Activated CD4-positive, alpha-beta memory T cell treated with anti-CD3 and anti-CD28 coated beads for 36 hours (primary cell): ENCODE data around the gene FAM156B. TPM values are rescaled to one million over a fixed set of nuclear protein-coding genes. Genes with fewer than 3 reads are reported as not detected.
"Not testable (repeated sequence)": the region's sequence is repeated elsewhere in the genome, so short reads cannot be mapped to it uniquely, and the experiment has no call there.

Experiments
- CTCF ChIA-PET: fragments of 350-600 bp; sonication (Branson Sonifier 250); formaldehyde crosslinking; loops from one replicate; lab custom pipeline; 2021; ENCODE audit warnings: antibody characterized with exemption, inconsistent platforms; lab: Charles Lee
- POLR2A ChIA-PET: fragments of 350-600 bp; sonication (Branson Sonifier 250); formaldehyde crosslinking; loops from one replicate; lab custom pipeline; 2021; ENCODE audit warnings: antibody characterized with exemption; lab: Charles Lee
- DNase-seq: peaks from one replicate; pipeline ENCODE4 v3.0.0-alpha.2; 2020
- H3K27ac Mint-ChIP-seq: one replicate; pipeline ENCODE4 v1.8.0; 2021; ENCODE audit warnings: mixed read lengths
- H3K27me3 Mint-ChIP-seq: one replicate; pipeline ENCODE4 v1.8.0; 2021; ENCODE audit warnings: mixed read lengths
- H3K36me3 Mint-ChIP-seq: one replicate; pipeline ENCODE4 v1.8.0; 2021; ENCODE audit warnings: mixed read lengths
- H3K4me1 Mint-ChIP-seq: one replicate; pipeline ENCODE4 v1.8.0; 2021; ENCODE audit warnings: low read depth, mixed read lengths
- H3K4me3 Mint-ChIP-seq: one replicate; pipeline ENCODE4 v1.8.0; 2021; ENCODE audit warnings: mild to moderate bottlenecking, mixed read lengths
- H3K9me3 Mint-ChIP-seq: one replicate; pipeline ENCODE4 v1.8.0; 2021; ENCODE audit warnings: mixed read lengths
- intact Hi-C: fragments of 100-400 bp; cut with micrococcal nuclease; formaldehyde crosslinking; loops from one replicate; pipeline ENCODE4 v1.15.1; 2023
- total RNA-seq, 2 experiments: library from RNA; stranded (reverse); gene quantifications; one replicate each; pipeline ENCODE4 v1.2.3, GENCODE V29; 2021

Gene FAM156B
- total RNA-seq, 2 experiments from 2014 or later, result 13.0 to 14.2 TPM

GRCh38 chrX:52888090-52888489 lies 9.0 kb upstream of the FAM156B start:
- H3K27me3 Mint-ChIP-seq, intact Hi-C loops, CTCF ChIA-PET: not testable (repeated sequence)

GRCh38 chrX:52896438-52896837 lies 692 bp upstream of the FAM156B start:
- H3K4me1 Mint-ChIP-seq, POLR2A ChIA-PET, H3K27ac Mint-ChIP-seq, H3K9me3 Mint-ChIP-seq, DNase-seq, H3K4me3 Mint-ChIP-seq, H3K36me3 Mint-ChIP-seq, CTCF ChIA-PET, H3K27me3 Mint-ChIP-seq, intact Hi-C loops: not testable (repeated sequence)

More at GRCh38 chrX:52888090-52888489, 9.0 kb upstream of the FAM156B start:
- H3K36me3 Mint-ChIP-seq, POLR2A ChIA-PET, H3K9me3 Mint-ChIP-seq, H3K4me3 Mint-ChIP-seq, H3K27ac Mint-ChIP-seq, H3K4me1 Mint-ChIP-seq, DNase-seq: not testable (repeated sequence)

GRCh38 chrX:52905531-52905930 lies 8.4 kb downstream of the FAM156B start:
- H3K36me3 Mint-ChIP-seq, intact Hi-C loops, H3K9me3 Mint-ChIP-seq, H3K27me3 Mint-ChIP-seq, H3K4me1 Mint-ChIP-seq, CTCF ChIA-PET, DNase-seq, POLR2A ChIA-PET, H3K4me3 Mint-ChIP-seq, H3K27ac Mint-ChIP-seq: not testable (repeated sequence)

GRCh38 chrX:52906072-52906471 lies 8.9 kb downstream of the FAM156B start:
- POLR2A ChIA-PET, intact Hi-C loops, H3K36me3 Mint-ChIP-seq, H3K27me3 Mint-ChIP-seq, DNase-seq, H3K27ac Mint-ChIP-seq, H3K4me3 Mint-ChIP-seq, CTCF ChIA-PET, H3K9me3 Mint-ChIP-seq, H3K4me1 Mint-ChIP-seq: not testable (repeated sequence)

GRCh38 chrX:52907137-52907536 lies 10.0 kb downstream of the FAM156B start:
- H3K36me3 Mint-ChIP-seq, H3K9me3 Mint-ChIP-seq, DNase-seq, intact Hi-C loops, H3K27me3 Mint-ChIP-seq, H3K4me1 Mint-ChIP-seq, H3K4me3 Mint-ChIP-seq, CTCF ChIA-PET, H3K27ac Mint-ChIP-seq, POLR2A ChIA-PET: not testable (repeated sequence)

- intact Hi-C loops, H3K4me3 Mint-ChIP-seq: not testable (repeated sequence)
These were observed 10.8 kb downstream of the FAM156B start for GRCh38 chrX:52907900-52908299.

GRCh38 chrX:52909313-52909969 lies 12.3 kb downstream of the FAM156B start:
- POLR2A ChIA-PET, H3K9me3 Mint-ChIP-seq, H3K27ac Mint-ChIP-seq, H3K27me3 Mint-ChIP-seq, H3K4me1 Mint-ChIP-seq, DNase-seq, CTCF ChIA-PET, H3K36me3 Mint-ChIP-seq, H3K4me3 Mint-ChIP-seq, intact Hi-C loops: not testable (repeated sequence)

More at GRCh38 chrX:52907900-52908299, 10.8 kb downstream of the FAM156B start:
- H3K36me3 Mint-ChIP-seq, POLR2A ChIA-PET, H3K9me3 Mint-ChIP-seq, H3K27me3 Mint-ChIP-seq, H3K27ac Mint-ChIP-seq, CTCF ChIA-PET, DNase-seq, H3K4me1 Mint-ChIP-seq: not testable (repeated sequence)

GRCh38 chrX:52913681-52914080 lies 16.6 kb downstream of the FAM156B start:
- POLR2A ChIA-PET, H3K36me3 Mint-ChIP-seq, CTCF ChIA-PET, H3K27me3 Mint-ChIP-seq, H3K9me3 Mint-ChIP-seq, H3K4me3 Mint-ChIP-seq, H3K4me1 Mint-ChIP-seq, H3K27ac Mint-ChIP-seq, intact Hi-C loops, DNase-seq: not testable (repeated sequence)

GRCh38 chrX:52914704-52915103 lies 17.6 kb downstream of the FAM156B start:
- H3K4me1 Mint-ChIP-seq, POLR2A ChIA-PET, intact Hi-C loops, H3K27ac Mint-ChIP-seq, H3K4me3 Mint-ChIP-seq, H3K9me3 Mint-ChIP-seq, DNase-seq, CTCF ChIA-PET, H3K27me3 Mint-ChIP-seq, H3K36me3 Mint-ChIP-seq: not testable (repeated sequence)

- Mint-ChIP-seq H3K4me1 (peaks cover 16% of the 10 kb centered on the region), H3K4me3 (no peak overlapping the region), H3K27me3 (no peaks in the 10 kb centered on the region), H3K9me3 (no peaks in the 10 kb centered on the region), H3K36me3 (no peaks in the 10 kb centered on the region), H3K27ac (no peak overlapping the region)
- CTCF ChIA-PET, result no interaction called here
- DNase-seq, result no peak
- POLR2A ChIA-PET, result no interaction called here
- intact Hi-C loops, result no loop called here
These were observed 26.7 kb downstream of the FAM156B start for GRCh38 chrX:52923781-52924241.

- POLR2A ChIA-PET, H3K9me3 Mint-ChIP-seq, H3K27me3 Mint-ChIP-seq, CTCF ChIA-PET, H3K36me3 Mint-ChIP-seq, DNase-seq, intact Hi-C loops, H3K4me3 Mint-ChIP-seq, H3K27ac Mint-ChIP-seq: not testable (repeated sequence)
- H3K4me1 Mint-ChIP-seq, result peaks cover 14% of the 10 kb centered on the region
These were observed 33.1 kb downstream of the FAM156B start for GRCh38 chrX:52930214-52930613.

GRCh38 chrX:52933213-52933612 lies 36.1 kb downstream of the FAM156B start:
- POLR2A ChIA-PET, result no interaction called here
- H3K27ac Mint-ChIP-seq, result no peak overlapping the region
- H3K4me3 Mint-ChIP-seq, result no peak overlapping the region
- intact Hi-C loops, result no loop called here
- no peaks in the 10 kb centered on the region for H3K9me3 Mint-ChIP-seq
- CTCF ChIA-PET, result no interaction called here
- no peak for DNase-seq
- H3K27me3 Mint-ChIP-seq, result no peaks in the 10 kb centered on the region
- peaks cover 4% of the 10 kb centered on the region for H3K4me1 Mint-ChIP-seq
- no peaks in the 10 kb centered on the region for H3K36me3 Mint-ChIP-seq

GRCh38 chrX:52933976-52934703 lies 37.0 kb downstream of the FAM156B start:
- Mint-ChIP-seq H3K4me3 (peak overlapping the region; percentile 83), H3K4me1 (peaks cover 4% of the 10 kb centered on the region), H3K9me3 (no peaks in the 10 kb centered on the region), H3K27me3 (no peaks in the 10 kb centered on the region), H3K36me3 (no peaks in the 10 kb centered on the region), H3K27ac (peak overlapping the region; percentile 97)
- intact Hi-C loops, result no loop called here
- POLR2A ChIA-PET, result no interaction called here
- CTCF ChIA-PET, result no interaction called here
- DNase-seq, result no peak
